GM12872 (cell line): Measurements from ENCODE around the gene KRT32.

Experiments
- CTCF ChIP-seq: IDR thresholded peaks from 3 replicates; pipeline ENCODE4 v1.5.1; 2011; ENCODE audit warnings: low read depth, mild to moderate bottlenecking, low read length, moderate library complexity; ENCODE audit not compliant: insufficient read depth

Gene KRT32

GRCh38 chr17:41500131-41500911 lies 33.1 kb upstream of the KRT32 start:
- TF ChIP-seq CTCF: no peak

- no peak for TF ChIP-seq CTCF
Observed at GRCh38 chr17:41499714-41500113, 32.5 kb upstream of the KRT32 start.

- TF ChIP-seq CTCF: no peak
Observed at GRCh38 chr17:41498276-41498675, 31.1 kb upstream of the KRT32 start.

- peak; percentile 79 for TF ChIP-seq CTCF
Observed at GRCh38 chr17:41496803-41497484, 29.8 kb upstream of the KRT32 start.

- no peak for TF ChIP-seq CTCF
Observed at GRCh38 chr17:41494524-41494923, 27.3 kb upstream of the KRT32 start.

- no peak for TF ChIP-seq CTCF
Observed at GRCh38 chr17:41492771-41493170, 25.6 kb upstream of the KRT32 start.

GRCh38 chr17:41492351-41492750 lies 25.2 kb upstream of the KRT32 start:
- no peak for TF ChIP-seq CTCF
